Glutamatergic neuron (in vitro differentiated cells): ENCODE data around the gene RAB31. TPM values are rescaled to one million over a fixed set of nuclear protein-coding genes. Genes with fewer than 3 reads are reported as not detected.
"Not testable (repeated sequence)": the region's sequence is repeated elsewhere in the genome, so short reads cannot be mapped to it uniquely, and the experiment has no call there.

ENCODE experiments used
- DNase-seq: peaks from one replicate; pipeline ENCODE4 v3.0.0; 2022
- H3K27ac Mint-ChIP-seq: one replicate; pipeline ENCODE4 v1.8.0; 2020; ENCODE audit warnings: mild to moderate bottlenecking, mixed read lengths, inconsistent platforms; ENCODE audit not compliant: unreplicated experiment
- H3K27me3 Mint-ChIP-seq: one replicate; pipeline ENCODE4 v1.8.0; 2020; ENCODE audit warnings: mild to moderate bottlenecking, moderate library complexity, mixed read lengths, inconsistent platforms; ENCODE audit not compliant: unreplicated experiment
- H3K36me3 Mint-ChIP-seq: one replicate; pipeline ENCODE4 v1.8.0; 2020; ENCODE audit warnings: mild to moderate bottlenecking, mixed read lengths, inconsistent platforms; ENCODE audit not compliant: unreplicated experiment
- H3K4me1 Mint-ChIP-seq: one replicate; pipeline ENCODE4 v1.8.0; 2020; ENCODE audit warnings: mild to moderate bottlenecking, low read depth, mixed read lengths, inconsistent platforms; ENCODE audit not compliant: unreplicated experiment
- H3K4me3 Mint-ChIP-seq: one replicate; pipeline ENCODE4 v1.8.0; 2020; ENCODE audit warnings: mild to moderate bottlenecking, mixed read lengths, inconsistent platforms; ENCODE audit not compliant: unreplicated experiment
- H3K9me3 Mint-ChIP-seq: one replicate; pipeline ENCODE4 v1.8.0; 2020; ENCODE audit warnings: mild to moderate bottlenecking, moderate library complexity, mixed read lengths, inconsistent platforms; ENCODE audit not compliant: unreplicated experiment
- CTCF ChIP-seq: fragments of 200-600 bp; sonication (generic); IDR thresholded peaks from one replicate; pipeline ENCODE4 v1.5.0; 2021; ENCODE audit not compliant: partially characterized antibody, unreplicated experiment
- total RNA-seq: library from RNA; stranded (reverse); fragmentation: NEBNext Ultra II Directional; extraction: Animal tissue kit (Norgen Biotek cat#: 25700); gene quantifications from one replicate; pipeline ENCODE4 v1.2.1, GENCODE V29; 2021; ENCODE audit not compliant: unreplicated experiment

The RAB31 gene
- total RNA-seq, 1 donor from 2014 or later = 4.1 TPM

- no peaks in the 10 kb centered on the region for H3K36me3 Mint-ChIP-seq
- no peak overlapping the region for H3K4me3 Mint-ChIP-seq
- no peak for TF ChIP-seq CTCF
- H3K9me3 Mint-ChIP-seq = peaks cover 1% of the 10 kb centered on the region
- no peak overlapping the region for H3K27ac Mint-ChIP-seq
- H3K4me1 Mint-ChIP-seq = no peaks in the 10 kb centered on the region
- no peak for DNase-seq
- no peaks in the 10 kb centered on the region for H3K27me3 Mint-ChIP-seq
Measured at GRCh38 chr18:9666548-9666947, 41.6 kb upstream of the RAB31 start.

- TF ChIP-seq CTCF = no peak
- no peaks in the 10 kb centered on the region for H3K27me3 Mint-ChIP-seq
- no peaks in the 10 kb centered on the region for H3K36me3 Mint-ChIP-seq
Measured at GRCh38 chr18:9669016-9669415, 39.1 kb upstream of the RAB31 start.

DNA sequence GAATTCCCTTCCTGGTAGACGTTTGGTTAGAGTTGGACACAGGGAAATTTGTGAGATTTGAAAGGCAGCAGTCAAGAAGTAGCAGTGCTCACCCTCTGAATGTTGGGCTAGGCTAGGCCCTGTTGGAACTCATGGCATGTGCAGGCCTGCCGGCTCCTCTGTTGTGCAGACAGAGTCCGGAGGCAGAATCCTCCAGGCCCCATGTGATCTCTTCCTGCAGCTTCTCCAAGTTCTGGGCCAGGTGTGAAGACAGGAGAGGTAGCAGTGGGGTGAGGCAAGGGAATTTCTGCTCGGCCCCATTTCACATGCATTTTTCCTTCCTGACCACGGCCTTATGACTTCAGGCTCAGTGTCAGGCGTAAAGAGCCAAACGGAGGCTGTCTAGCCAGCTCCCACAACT, 36.9 kb upstream of the RAB31 start:
- Mint-ChIP-seq H3K27ac (no peak overlapping the region), H3K4me3 (no peak overlapping the region), H3K4me1 (peaks cover 2% of the 10 kb centered on the region), H3K9me3 (peaks cover 1% of the 10 kb centered on the region), H3K36me3 (no peaks in the 10 kb centered on the region), H3K27me3 (no peaks in the 10 kb centered on the region)
- TF ChIP-seq CTCF = no peak
- DNase-seq = no peak

More at GRCh38 chr18:9669016-9669415, 39.1 kb upstream of the RAB31 start:
- Mint-ChIP-seq H3K27ac (no peak overlapping the region), H3K9me3 (peaks cover 1% of the 10 kb centered on the region), H3K4me3 (no peak overlapping the region), H3K4me1 (peaks cover 2% of the 10 kb centered on the region)
- no peak for DNase-seq

- DNase-seq = no peak
- peaks cover 2% of the 10 kb centered on the region for H3K4me1 Mint-ChIP-seq
- no peak overlapping the region for H3K4me3 Mint-ChIP-seq
- no peaks in the 10 kb centered on the region for H3K27me3 Mint-ChIP-seq
- TF ChIP-seq CTCF = no peak
- no peak overlapping the region for H3K27ac Mint-ChIP-seq
- H3K9me3 Mint-ChIP-seq = no peaks in the 10 kb centered on the region
- no peaks in the 10 kb centered on the region for H3K36me3 Mint-ChIP-seq
Measured at GRCh38 chr18:9673296-9674251, 34.5 kb upstream of the RAB31 start.

DNA sequence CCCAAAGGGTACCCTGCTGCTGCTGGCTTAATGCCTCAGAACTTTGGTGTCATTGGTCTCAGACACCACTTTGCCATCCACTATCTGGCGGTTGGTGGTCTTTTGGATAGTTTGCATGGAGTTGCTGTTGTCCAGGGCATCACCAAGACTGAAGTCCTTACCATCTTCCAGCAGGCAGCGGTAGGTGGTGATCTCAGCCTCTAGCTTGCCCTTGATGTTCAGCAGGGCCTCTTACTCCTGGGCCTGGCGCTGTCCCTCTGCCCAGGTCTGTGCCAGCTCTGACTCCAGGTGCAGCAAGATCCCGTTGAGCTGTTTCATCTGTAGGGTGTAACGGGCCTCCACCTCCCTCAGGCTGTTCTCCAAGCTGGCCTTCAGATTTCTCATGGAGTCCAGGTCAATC, 29.9 kb upstream of the RAB31 start:
- not testable (repeated sequence) for H3K27ac Mint-ChIP-seq, H3K27me3 Mint-ChIP-seq, H3K4me1 Mint-ChIP-seq, H3K36me3 Mint-ChIP-seq, H3K9me3 Mint-ChIP-seq, H3K4me3 Mint-ChIP-seq, DNase-seq
